ENCODE results near the gene THSD1.

GRCh38 chr13:52454459-52454819 lies 48.5 kb upstream of the THSD1 start:
- TF ChIP-seq CTCF (IDR thresholded peaks at IDR 0.05) = no peak
- TF ChIP-seq POLR2A (IDR thresholded peaks at IDR 0.05) = no peak
